K562 (cell line): ENCODE measurements around the gene TBL1XR1.

Experiments used
- CHD1 ChIP-seq: fragments of 200-600 bp; sonication (generic); IDR thresholded peaks from one replicate; pipeline ENCODE4 v1.6.1; 2012; ENCODE audit warnings: mild to moderate bottlenecking, moderate library complexity, low read length, inconsistent platforms
- CTCF ChIP-seq, 3 experiments: IDR thresholded peaks in 2 of 3; conservative IDR thresholded peaks in 1 of 3; 2 replicates each; pipeline ENCODE4 v1.5.1; 2011 to 2012; ENCODE audit warnings: low read length in 3 of 3, mild to moderate bottlenecking in 3 of 3, control low read depth in 2 of 3, improper control_type of control experiment in 1 of 3, inconsistent platforms in 1 of 3, low read depth in 1 of 3, mixed read lengths in 1 of 3, moderate library complexity in 1 of 3; ENCODE audit not compliant: insufficient read depth in 2 of 3
- EZH2 ChIP-seq: IDR thresholded peaks from 2 replicates; pipeline ENCODE4 v1.6.1; 2012; ENCODE audit warnings: low read depth, mild to moderate bottlenecking, inconsistent platforms, low read length, borderline replicate concordance
- KAT8 ChIP-seq: fragments of 450-650 bp; IDR thresholded peaks from 2 replicates; pipeline ENCODE4 v1.6.1; 2016; ENCODE audit warnings: low read depth, mild to moderate bottlenecking

- TF ChIP-seq EZH2 (no peak), CHD1 (no peak), CTCF (IDR thresholded peaks at IDR 0.05 in 2 of 3, conservative IDR thresholded peaks at IDR 0.05 in 1 of 3; ENCODE audit: insufficient read depth in 2 of 3, low read depth in 1 of 3, low read length in 3 of 3) (no peak), KAT8 (no peak)
These were observed 48.0 kb upstream of the TBL1XR1 start for GRCh38 chr3:177245250-177245649.
